Endothelial cell of umbilical vein (primary cell): ENCODE results near the gene PIK3C2G. TPM values are rescaled to one million over a fixed set of nuclear protein-coding genes. Genes with fewer than 3 reads are reported as not detected.

ENCODE experiments used
- BruUV-seq: library from RNA; stranded (reverse); fragments of 400-500 nt; replicated peaks from 2 replicates; lab custom pipeline; 2021; lab: Mats Ljungman, UMichigan
- CTCF ChIA-PET: fragments of 300-600, 350-600 bp; sonication (Branson Sonifier 250); formaldehyde crosslinking; loops from one replicate; lab custom pipeline; 2021; ENCODE audit warnings: antibody characterized with exemption, inconsistent platforms; lab: Charles Lee
- POLR2A ChIA-PET: fragments of 300-600, 350-600 bp; sonication (Branson Sonifier 250); formaldehyde crosslinking; loops from one replicate; lab custom pipeline; 2021; ENCODE audit warnings: antibody characterized with exemption, inconsistent platforms; lab: Charles Lee
- DNase-seq: peaks from one replicate; pipeline ENCODE4 v3.0.0-alpha.2; 2011; ENCODE audit warnings: low read depth, low spot score
- FAIRE-seq: peaks from 2 replicates; lab custom pipeline; 2011; peaks lifted over from hg19 to GRCh38; lab: Jason Lieb, UNC
- H2AFZ ChIP-seq: 2 replicates; pipeline ENCODE4 v1.6.0; 2012; ENCODE audit warnings: low read depth, low read length, control low read depth, inconsistent platforms
- H3K27ac ChIP-seq: 2 replicates; pipeline ENCODE4 v1.5.1; 2011; ENCODE audit warnings: low read depth, mild to moderate bottlenecking, control low read depth, low read length, moderate library complexity; ENCODE audit not compliant: insufficient read depth
- H3K27me3 ChIP-seq, 2 experiments: 2 replicates each; pipeline versions ENCODE4 v1.6.0 to v1.6.1; 2011; ENCODE audit warnings: low read length in 2 of 2, mixed read lengths in 1 of 2; ENCODE audit not compliant: control insufficient read depth in 2 of 2, insufficient read depth in 2 of 2
- H3K36me3 ChIP-seq, 2 experiments: 2 replicates in 1 of 2; 3 replicates in 1 of 2; pipeline ENCODE4 v1.5.1; 2011; ENCODE audit warnings: low read length in 2 of 2, mild to moderate bottlenecking in 1 of 2, moderate library complexity in 1 of 2; ENCODE audit not compliant: control insufficient read depth in 2 of 2, insufficient read depth in 2 of 2; ENCODE audit errors: extremely low read depth in 1 of 2
- H3K4me1 ChIP-seq: 3 replicates; pipeline ENCODE4 v1.5.1; 2011; ENCODE audit warnings: mild to moderate bottlenecking, low read length; ENCODE audit not compliant: control insufficient read depth, insufficient read depth; ENCODE audit errors: extremely low read depth
- H3K4me2 ChIP-seq: 2 replicates; pipeline ENCODE4 v1.6.1; 2011; ENCODE audit warnings: low read length, control low read depth, mixed read lengths; ENCODE audit not compliant: insufficient read depth
- H3K4me3 ChIP-seq, 3 experiments: fragments of 200-600 bp in 1 of 3; sonication (generic), shearing (Covaris generic) in 1 of 3; replicated peaks in 1 of 3; 2 replicates each; pipeline ENCODE4 v1.5.1; 2011 to 2016; ENCODE audit warnings: control low read depth in 3 of 3, low read length in 3 of 3, mild to moderate bottlenecking in 2 of 3, inconsistent platforms in 1 of 3, low read depth in 1 of 3, moderate library complexity in 1 of 3; ENCODE audit not compliant: insufficient read depth in 1 of 3
- H3K79me2 ChIP-seq: 2 replicates; pipeline ENCODE4 v1.6.0; 2012; ENCODE audit warnings: low read length, inconsistent platforms; ENCODE audit not compliant: control insufficient read depth, insufficient read depth
- H3K9ac ChIP-seq: replicated peaks from 2 replicates; pipeline ENCODE3; 2011; ENCODE audit warnings: low read length, control low read depth; ENCODE audit not compliant: insufficient read depth; ENCODE audit errors: extremely low read depth
- H3K9me1 ChIP-seq: replicated peaks from 3 replicates; pipeline ENCODE4 v1.6.0; 2011; ENCODE audit warnings: mild to moderate bottlenecking, low read length; ENCODE audit not compliant: control insufficient read depth, insufficient read depth; ENCODE audit errors: extremely low read depth
- H3K9me3 ChIP-seq: replicated peaks from 2 replicates; pipeline ENCODE4 v1.5.1; 2012; ENCODE audit warnings: low read length, inconsistent platforms; ENCODE audit not compliant: control insufficient read depth, insufficient read depth
- H4K20me1 ChIP-seq: replicated peaks from 2 replicates; pipeline ENCODE3; 2011; ENCODE audit warnings: mild to moderate bottlenecking, low read length; ENCODE audit not compliant: control insufficient read depth, insufficient read depth; ENCODE audit errors: extremely low read depth
- CTCF ChIP-seq, 2 donors: IDR thresholded peaks; 1 replicate in 1 of 2; 2 replicates in 1 of 2; pipeline ENCODE4 v1.5.1; 2011; ENCODE audit warnings: low read length in 2 of 2, mild to moderate bottlenecking in 2 of 2, moderate library complexity in 2 of 2, control low read depth in 1 of 2, inconsistent platforms in 1 of 2, low read depth in 1 of 2; ENCODE audit not compliant: insufficient read depth in 1 of 2; ENCODE audit errors: extremely low read depth in 1 of 2
- EZH2 ChIP-seq: IDR thresholded peaks from 2 replicates; pipeline ENCODE4 v1.6.1; 2012; ENCODE audit warnings: borderline replicate concordance, low read depth, mild to moderate bottlenecking, moderate library complexity, low read length, inconsistent platforms; ENCODE audit not compliant: severe bottlenecking
- FOS ChIP-seq: IDR thresholded peaks from 2 replicates; pipeline ENCODE4 v1.6.1; 2011; ENCODE audit warnings: mild to moderate bottlenecking, low read length, moderate library complexity, borderline replicate concordance; ENCODE audit not compliant: insufficient read depth
- GATA2 ChIP-seq: IDR thresholded peaks from 2 replicates; pipeline ENCODE4 v1.7.0; 2011; ENCODE audit warnings: low read depth, mild to moderate bottlenecking, moderate library complexity, mixed read lengths, low read length; ENCODE audit not compliant: insufficient read length, insufficient read depth
- JUN ChIP-seq: IDR thresholded peaks from 2 replicates; pipeline ENCODE4 v1.6.1; 2011; ENCODE audit warnings: borderline replicate concordance, low read depth; ENCODE audit not compliant: insufficient read length, insufficient read depth
- MAX ChIP-seq: IDR thresholded peaks from 2 replicates; pipeline ENCODE4 v1.6.1; 2011; ENCODE audit not compliant: insufficient read depth, insufficient read length
- MYC ChIP-seq: IDR thresholded peaks from one replicate; pipeline ENCODE4 v1.6.1; 2011; ENCODE audit warnings: mild to moderate bottlenecking, low read depth, low read length
- POLR2A ChIP-seq: IDR thresholded peaks from 2 replicates; pipeline ENCODE4 v1.6.1; 2012; ENCODE audit warnings: low read depth, mild to moderate bottlenecking, control low read depth, low read length
- POLR2AphosphoS5 ChIP-seq: IDR thresholded peaks from 2 replicates; pipeline ENCODE4 v1.6.1; 2012; ENCODE audit warnings: low read depth, mild to moderate bottlenecking, control low read depth, low read length, moderate library complexity; ENCODE audit not compliant: insufficient read depth
- dilution Hi-C: fragments of 300-500 bp; cut with MboI; formaldehyde crosslinking; loops from one replicate; pipeline ENCODE4 v1.15.0; 2019; ENCODE audit warnings: low sequenced_read_pairs; ENCODE audit not compliant: extremely low pct_ligation_motif_present
- intact Hi-C: fragments of 100-400 bp; cut with micrococcal nuclease; formaldehyde crosslinking; loops from one replicate; pipeline ENCODE4 v1.10.0; 2022
- polyA plus RNA-seq, 4 experiments: library from polyadenylated mRNA; depleted of rRNA in 3 of 4; stranded (reverse) in 3 of 4; unstranded in 1 of 4; fragments of >200 nt; gene quantifications; 2 replicates each; pipeline versions ENCODE4 v1.2.1 to v1.2.3, GENCODE V29; 2011 to 2012; ENCODE audit warnings: missing spikeins in 1 of 4
- total RNA-seq: library from RNA; stranded (reverse); gene quantifications from 2 replicates; pipeline ENCODE4 v1.2.3, GENCODE V29; 2021

Gene PIK3C2G
- total and polyA plus RNA-seq, 2 donors (not counting 3 experiments of a cell fraction or from before 2014, with no cell fraction given): not detected

GRCh38 chr12:18551106-18551505 is 289.8 kb downstream of the PIK3C2G start:
- no peaks in the 10 kb centered on the region for H3K9me3 ChIP-seq
- H2AFZ ChIP-seq: no peak overlapping the region
- TF ChIP-seq EZH2 (no peak), POLR2AphosphoS5 (no peak), MAX (no peak), POLR2A (no peak), CTCF (IDR thresholded peaks at IDR 0.05; ENCODE audit: extremely low read depth in 1 of 2, insufficient read depth in 1 of 2, low read depth in 1 of 2, low read length in 2 of 2) (no peak), MYC (no peak), GATA2 (no peak), FOS (no peak), JUN (no peak)
- H3K79me2 ChIP-seq: no peaks in the 10 kb centered on the region
- dilution Hi-C loops: no loop called here
- H3K36me3 ChIP-seq: no peaks in the 10 kb centered on the region
- no peak overlapping the region for H3K9ac ChIP-seq
- DNase-seq (no peak), FAIRE-seq (no peak)
- H3K4me1 ChIP-seq: no peaks in the 10 kb centered on the region
- no peak overlapping the region for H3K4me2 ChIP-seq
- H3K4me3 ChIP-seq: no peak overlapping the region
- H3K27ac ChIP-seq: no peak overlapping the region
- BruUV-seq: no TSS peak
- no peaks in the 10 kb centered on the region for H4K20me1 ChIP-seq
- intact Hi-C loops: no loop called here
- H3K9me1 ChIP-seq: no peaks in the 10 kb centered on the region
- CTCF ChIA-PET: no interaction called here
- POLR2A ChIA-PET: no interaction called here
- H3K27me3 ChIP-seq: no peaks in the 10 kb centered on the region
